RPMI7951 (cell line): Measurements from ENCODE around the gene C8A. TPM values are rescaled to one million over a fixed set of nuclear protein-coding genes. Genes with fewer than 3 reads are reported as not detected.

Experiments used
- DNase-seq: peaks from one replicate; pipeline ENCODE4 v3.0.0-alpha.2; 2012; ENCODE audit warnings: low read depth
- total RNA-seq: library from RNA; depleted of rRNA; stranded (reverse); fragments of >200 nt; shearing (Covaris generic); gene quantifications from 2 replicates; pipeline ENCODE4 v1.2.3, GENCODE V29; 2014

Gene C8A
- total RNA-seq, 1 experiment from 2014 or later = not detected

DNA sequence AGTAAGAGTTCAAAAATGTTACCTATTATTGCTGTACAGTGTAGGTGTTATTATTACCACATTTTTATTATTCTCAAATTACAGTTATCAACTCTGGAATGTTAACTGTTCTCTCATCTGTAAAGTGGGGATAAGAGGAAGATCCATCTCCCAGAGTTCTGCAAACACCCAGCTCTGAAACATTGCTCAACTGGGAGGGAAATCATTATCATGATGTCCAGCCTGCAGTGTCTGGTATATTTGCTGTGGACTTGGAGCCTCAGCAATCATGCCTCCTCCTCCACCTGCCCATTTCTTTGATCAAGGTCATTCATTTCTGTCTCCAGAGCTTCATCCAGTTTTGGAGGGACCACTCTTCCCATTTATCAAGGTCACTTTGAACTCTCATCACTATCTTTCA is 39.4 kb downstream of the C8A start:
- no peak for DNase-seq

DNA sequence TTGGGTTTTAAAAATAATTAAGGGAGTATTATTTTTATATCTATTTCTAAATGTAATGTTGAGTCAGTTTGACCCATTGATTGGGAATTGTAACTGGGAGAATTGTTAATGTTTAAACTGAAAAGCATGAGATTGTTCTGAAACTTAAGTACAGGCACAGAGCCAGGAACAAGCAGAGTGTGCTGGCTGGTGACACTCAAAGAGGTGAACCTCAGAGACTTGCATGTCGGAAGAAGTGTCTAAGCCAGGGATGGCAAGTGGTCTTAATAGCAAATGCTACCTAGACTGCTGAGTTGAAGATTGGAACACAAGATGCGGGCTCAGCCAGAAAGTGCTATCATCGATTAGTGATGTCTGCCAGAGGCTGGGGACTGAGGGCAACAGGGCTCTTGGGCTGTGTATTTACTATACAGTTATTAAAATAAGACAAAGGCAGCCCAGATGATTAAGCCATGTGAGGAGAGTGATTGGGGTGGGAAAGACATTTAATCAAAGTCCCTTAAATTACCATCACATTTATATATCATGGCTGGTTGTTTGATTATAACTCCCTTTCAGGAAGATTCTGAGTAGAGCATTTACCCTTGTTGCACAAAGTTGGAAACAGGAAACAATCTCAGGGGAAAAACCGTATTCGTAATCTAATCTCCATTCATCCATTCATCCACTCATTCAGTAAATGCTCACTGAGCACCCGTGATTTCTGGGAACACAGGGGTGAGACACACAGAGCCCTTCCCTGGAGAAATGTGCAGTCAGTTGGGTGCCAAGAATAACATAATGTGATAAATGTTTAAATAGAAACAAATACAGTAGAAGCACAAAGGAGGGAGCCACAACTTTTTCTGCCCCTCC is 42.8 kb downstream of the C8A start:
- DNase-seq = no peak

- DNase-seq = no peak
Measured at GRCh38 chr1:56898005-56898373, 43.4 kb downstream of the C8A start.

GRCh38 chr1:56898879-56899278 is 44.3 kb downstream of the C8A start:
- no peak for DNase-seq

- no peak for DNase-seq
Measured at GRCh38 chr1:56901716-56902115, 47.1 kb downstream of the C8A start.

GRCh38 chr1:56903778-56904177 is 49.2 kb downstream of the C8A start:
- no peak for DNase-seq

DNA sequence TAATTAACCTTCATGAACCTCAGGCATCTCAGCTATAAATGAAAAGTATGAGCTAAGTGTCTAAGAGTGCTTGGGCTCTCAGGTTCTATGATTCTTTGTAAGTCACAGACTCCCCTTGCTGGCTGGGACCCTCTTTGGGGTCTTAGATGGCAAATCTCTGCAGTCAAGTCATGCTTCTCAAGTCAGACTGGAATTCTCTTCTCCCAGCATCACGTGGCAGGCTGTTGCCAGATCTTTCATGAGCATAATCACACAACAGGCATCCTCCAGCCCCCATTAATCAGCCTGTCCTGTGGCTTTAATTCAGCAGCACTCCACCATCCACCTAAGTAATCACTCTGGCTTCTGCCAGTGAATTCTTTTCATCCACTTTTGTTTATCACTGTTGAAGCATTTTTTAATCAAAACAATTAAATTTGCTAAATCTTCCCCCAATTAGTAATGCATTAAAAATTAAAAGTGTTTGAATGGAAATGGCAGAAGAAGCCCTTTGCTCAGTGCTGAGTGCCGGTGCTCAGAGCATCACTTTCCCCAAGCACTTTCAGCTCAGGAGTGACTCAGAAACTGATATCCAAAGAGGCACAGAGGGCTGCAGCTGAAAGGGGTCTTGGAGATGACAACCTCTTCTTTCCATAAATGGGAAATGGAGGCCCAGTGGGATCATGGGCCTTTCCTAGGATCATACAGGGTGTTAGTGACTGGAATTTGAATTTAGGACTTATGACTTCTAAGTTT is 50.2 kb downstream of the C8A start:
- DNase-seq = no peak

DNA sequence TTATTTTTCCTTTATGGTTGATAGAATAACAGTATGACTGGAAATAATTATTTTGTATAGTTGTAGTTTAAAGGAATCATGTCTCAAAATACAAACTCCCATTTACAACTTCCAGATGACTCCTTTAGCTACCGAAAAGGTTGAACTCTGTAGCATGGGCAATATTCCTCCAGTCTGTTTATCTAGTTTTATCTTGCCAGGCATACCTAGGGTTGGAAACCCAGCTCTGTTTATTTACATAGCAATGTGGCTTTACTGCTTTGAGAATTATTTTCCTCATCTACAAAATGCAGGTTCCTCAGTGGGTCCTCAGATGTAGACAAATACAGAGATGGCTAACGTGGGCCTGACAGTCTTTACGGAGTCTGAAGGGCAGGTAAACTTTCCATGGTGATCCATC is 51.1 kb downstream of the C8A start:
- no peak for DNase-seq

DNA sequence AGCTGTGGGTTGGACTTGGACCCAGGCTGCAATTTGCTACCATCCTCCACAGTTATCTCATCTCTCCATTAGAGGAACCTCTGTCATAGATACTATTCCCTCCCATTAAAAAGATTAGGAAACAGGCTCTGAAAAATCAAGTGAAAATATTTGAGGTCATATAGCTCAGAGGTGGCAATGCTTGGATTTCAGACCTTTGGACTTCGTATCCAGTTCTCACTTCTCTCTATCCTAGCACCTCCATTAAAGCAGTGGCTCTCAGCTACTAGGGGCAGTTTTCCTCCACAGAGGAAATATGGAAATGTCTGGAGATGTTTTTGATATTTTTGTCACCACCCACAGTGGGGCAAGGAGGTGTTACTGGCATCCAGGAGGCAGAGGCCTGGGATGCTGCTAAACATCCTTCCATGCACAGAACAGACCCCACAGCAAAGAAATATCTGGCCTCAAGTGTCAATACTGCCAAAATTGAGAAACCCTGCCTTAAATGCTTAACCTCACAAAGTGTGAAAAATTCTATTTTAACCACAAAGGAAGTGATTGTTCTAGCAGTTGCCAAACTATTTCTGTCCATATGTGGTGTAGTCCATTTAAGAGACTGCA is 54.1 kb downstream of the C8A start:
- no peak for DNase-seq

- no peak for DNase-seq
Measured at GRCh38 chr1:56910441-56910985, 55.9 kb downstream of the C8A start.

- peak; percentile 3 for DNase-seq
Measured at GRCh38 chr1:56911098-56911938, 56.7 kb downstream of the C8A start.

- DNase-seq = no peak
Measured at GRCh38 chr1:56912325-56912724, 57.7 kb downstream of the C8A start.

GRCh38 chr1:56915960-56916359 is 61.4 kb downstream of the C8A start:
- no peak for DNase-seq

DNA sequence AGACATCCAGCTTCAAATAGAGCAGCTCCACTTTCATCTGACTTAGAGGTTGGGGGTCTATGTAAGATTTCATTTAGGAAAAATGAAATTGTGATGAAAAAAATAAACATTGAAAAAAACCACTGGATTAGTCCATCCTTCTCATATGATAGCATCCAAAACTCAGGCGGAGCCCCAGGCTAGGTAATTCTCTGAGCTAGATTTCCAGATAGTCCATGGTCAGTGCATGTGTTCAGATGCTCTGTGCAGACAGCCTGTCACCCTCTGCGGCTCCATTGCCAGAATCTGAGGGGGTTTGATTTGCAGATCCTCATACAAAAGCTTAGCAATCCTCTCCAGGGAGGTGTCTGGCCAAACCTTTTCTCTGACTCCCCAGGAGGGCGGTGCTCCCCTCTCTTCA is 62.0 kb downstream of the C8A start:
- DNase-seq = no peak

DNA sequence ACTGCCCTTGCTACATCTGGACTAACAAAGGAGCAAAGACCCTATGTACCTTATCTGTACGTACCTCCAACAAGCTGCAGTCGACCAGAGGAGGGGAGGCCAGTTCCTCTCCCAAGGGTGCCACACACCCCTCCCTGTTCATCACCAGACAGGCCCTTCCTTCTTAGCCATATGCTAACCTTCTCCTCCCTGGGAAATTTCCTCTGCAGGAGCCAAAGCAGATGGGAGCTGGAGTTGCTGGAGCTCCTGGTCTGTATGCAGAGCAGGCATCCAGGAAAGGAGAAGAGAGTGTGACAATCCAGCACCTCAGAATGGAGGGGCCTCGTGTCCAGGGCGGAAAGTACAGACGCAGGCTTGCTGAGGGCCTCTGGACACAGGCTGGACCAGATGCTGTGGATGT is 62.8 kb downstream of the C8A start:
- no peak for DNase-seq

- DNase-seq = no peak
Measured at GRCh38 chr1:56920591-56921001, 66.0 kb downstream of the C8A start.

- DNase-seq = no peak
Measured at GRCh38 chr1:56921479-56921878, 66.9 kb downstream of the C8A start.

DNA sequence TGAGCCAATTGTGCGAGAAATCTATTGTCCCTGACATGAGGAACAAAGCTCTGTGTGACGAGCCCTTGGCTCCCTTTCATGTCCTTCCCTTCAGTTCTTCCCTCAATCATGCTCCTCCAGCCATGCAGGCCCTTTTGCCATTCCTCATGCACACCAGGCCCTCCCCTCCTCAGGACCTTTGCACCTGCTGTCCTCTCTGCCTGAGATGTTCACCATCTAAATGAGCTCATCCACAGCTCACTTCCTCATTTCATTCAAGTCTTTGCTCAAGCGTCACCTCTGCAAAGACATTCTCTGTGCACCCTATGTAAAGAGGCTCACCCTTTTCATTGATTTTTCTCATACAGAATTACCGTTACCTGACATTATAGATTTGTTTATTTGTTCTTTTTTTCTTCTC is 67.5 kb downstream of the C8A start:
- DNase-seq = no peak

DNA sequence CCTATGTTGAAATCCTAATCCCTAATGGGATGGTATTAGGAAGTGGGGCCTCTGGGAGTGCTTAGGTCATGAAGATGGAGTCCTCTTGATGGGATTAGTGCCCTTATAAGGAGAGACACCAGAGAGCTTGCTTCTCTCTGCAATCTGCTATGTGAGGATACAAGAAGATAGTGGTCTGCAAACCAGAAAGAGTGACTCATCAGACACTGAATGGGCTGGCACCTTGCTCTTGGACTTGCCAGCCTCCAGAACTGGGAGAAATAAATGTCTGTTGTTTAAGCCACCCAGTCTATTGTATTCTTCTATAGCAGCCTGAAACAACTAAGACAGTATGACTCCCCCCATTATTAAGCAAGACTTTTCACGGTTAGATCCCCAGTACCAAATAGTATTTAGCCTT is 67.9 kb downstream of the C8A start:
- no peak for DNase-seq

DNA sequence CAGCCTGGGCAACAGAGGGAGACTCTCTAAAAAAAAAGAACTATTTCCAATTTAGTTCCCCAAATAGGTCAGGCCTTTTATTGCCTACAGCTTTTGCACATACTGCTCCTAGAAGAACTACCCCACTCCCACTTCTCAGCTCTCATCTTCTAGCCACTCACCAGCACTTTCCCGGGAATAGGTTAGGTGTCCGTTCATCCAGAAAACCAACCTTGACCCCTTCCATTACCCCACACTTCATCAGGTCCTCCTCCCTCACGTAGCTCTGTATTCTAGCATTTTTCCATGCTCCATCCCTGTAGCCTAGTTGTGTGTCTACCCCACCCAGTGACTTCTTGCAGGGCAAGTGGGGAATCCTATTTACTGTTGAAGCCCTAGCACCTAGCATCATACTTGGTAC is 68.6 kb downstream of the C8A start:
- DNase-seq = no peak

- no peak for DNase-seq
Measured at GRCh38 chr1:56924116-56924515, 69.5 kb downstream of the C8A start.

DNA sequence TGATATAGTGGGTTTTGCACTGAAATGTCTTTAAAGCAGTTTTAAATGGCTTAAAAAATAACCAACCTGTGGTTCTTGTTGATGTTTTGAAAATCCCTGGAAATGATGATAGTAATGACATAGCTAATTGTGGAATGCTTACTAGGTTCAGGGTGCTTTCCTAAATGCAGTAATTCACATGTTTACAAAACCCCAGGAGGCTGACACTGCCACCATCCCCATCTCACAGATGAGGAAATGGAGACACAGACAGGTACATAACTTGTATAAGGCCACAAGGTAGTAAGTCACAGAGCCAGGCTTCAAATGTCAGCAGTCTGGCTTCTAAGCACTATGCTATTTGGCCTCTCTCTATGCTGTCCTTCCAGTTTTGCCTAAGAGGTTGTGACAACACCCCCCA is 70.6 kb downstream of the C8A start:
- DNase-seq = no peak
